Endodermal cell (in vitro differentiated cells): ENCODE results near the gene DBX2. TPM values are rescaled to one million over a fixed set of nuclear protein-coding genes. Genes with fewer than 3 reads are reported as not detected.
"Not testable (repeated sequence)": the region's sequence is repeated elsewhere in the genome, so short reads cannot be mapped to it uniquely, and the experiment has no call there.

ENCODE experiments used
- DNase-seq: peaks from one replicate; pipeline ENCODE4 v3.0.0-alpha.2; 2017
- H3K27ac ChIP-seq: 2 replicates; pipeline ENCODE4 v1.5.1; 2013; ENCODE audit warnings: mild to moderate bottlenecking, low read depth, low read length, moderate library complexity
- H3K27me3 ChIP-seq: 2 replicates; pipeline ENCODE4 v1.6.1; 2013; ENCODE audit warnings: mild to moderate bottlenecking, low read length, moderate library complexity; ENCODE audit not compliant: insufficient read depth, control insufficient read depth, poor library complexity, severe bottlenecking
- H3K36me3 ChIP-seq: 2 replicates; pipeline ENCODE4 v1.7.0; 2013; ENCODE audit warnings: mild to moderate bottlenecking, low read length, moderate library complexity; ENCODE audit not compliant: control insufficient read depth, insufficient read depth
- H3K4me1 ChIP-seq: one replicate; pipeline ENCODE4 v1.7.0; 2013; ENCODE audit warnings: low read length; ENCODE audit not compliant: control insufficient read depth, insufficient read depth
- H3K4me3 ChIP-seq: 2 replicates; pipeline ENCODE4 v1.5.1; 2013; ENCODE audit warnings: mild to moderate bottlenecking, low read length, moderate library complexity
- H3K9ac ChIP-seq: 2 replicates; pipeline ENCODE4 v1.6.1; 2013; ENCODE audit warnings: mild to moderate bottlenecking, low read length, moderate library complexity; ENCODE audit not compliant: poor library complexity, severe bottlenecking; ENCODE audit errors: extremely low read depth
- H3K9me3 ChIP-seq: 2 replicates; pipeline ENCODE4 v1.6.1; 2013; ENCODE audit warnings: mild to moderate bottlenecking, low read length, moderate library complexity; ENCODE audit not compliant: control insufficient read depth
- H3K27ac Mint-ChIP-seq: 2 replicates; pipeline ENCODE4 v1.8.0; 2020; ENCODE audit warnings: mixed read lengths
- H3K27me3 Mint-ChIP-seq: 2 replicates; pipeline ENCODE4 v1.8.0; 2021; ENCODE audit warnings: mild to moderate bottlenecking, mixed read lengths; ENCODE audit not compliant: insufficient read depth
- H3K36me3 Mint-ChIP-seq: 2 replicates; pipeline ENCODE4 v1.8.0; 2020; ENCODE audit warnings: low read depth, mixed read lengths
- H3K4me1 Mint-ChIP-seq: 2 replicates; pipeline ENCODE4 v1.8.0; 2020; ENCODE audit warnings: mixed read lengths
- H3K4me3 Mint-ChIP-seq: 2 replicates; pipeline ENCODE4 v1.8.0; 2020; ENCODE audit warnings: mild to moderate bottlenecking, moderate library complexity, mixed read lengths
- H3K9me3 Mint-ChIP-seq: 2 replicates; pipeline ENCODE4 v1.8.0; 2020; ENCODE audit warnings: mild to moderate bottlenecking, mixed read lengths
- CTCF ChIP-seq: fragments of 200-600 bp; sonication (generic); conservative IDR thresholded peaks from 2 replicates; pipeline ENCODE4 v1.5.0; 2021; ENCODE audit warnings: antibody characterized with exemption, mild to moderate bottlenecking
- WGBS, 2 experiments: methylation state at CpG; one replicate each; pipeline versions ENCODE4 v1.1.5 to v1.1.7; 2013; ENCODE audit warnings: missing lambda C conversion rate in 2 of 2, mixed read lengths in 1 of 2; ENCODE audit not compliant: insufficient coverage in 1 of 2, insufficient read length in 1 of 2; 5-methylcytosine and 5-hydroxymethylcytosine counted together
- total RNA-seq, 2 donors: library from RNA; stranded (reverse); fragmentation: NEBNext Ultra II Directional in 1 of 2; extraction: Animal tissue kit (Norgen Biotek cat#: 25700) in 1 of 2; gene quantifications; 2 replicates in 1 of 2; 3 replicates in 1 of 2; pipeline ENCODE4 v1.2.1, GENCODE V29; 2021

The DBX2 gene
- total RNA-seq, 2 donors from 2014 or later: not detected

- no peaks in the 10 kb centered on the region for H3K9me3 Mint-ChIP-seq
- no peak overlapping the region for H3K4me3 Mint-ChIP-seq
- H3K36me3 ChIP-seq: no peaks in the 10 kb centered on the region
- H3K4me1 ChIP-seq: no peaks in the 10 kb centered on the region
- H3K27ac ChIP-seq: no peak overlapping the region
- H3K27ac Mint-ChIP-seq: no peak overlapping the region
- no peaks in the 10 kb centered on the region for H3K27me3 ChIP-seq
- WGBS, 2 experiments: 60 to 70% methylated on average over 3 to 5 of the region's 5 CpGs
- no peaks in the 10 kb centered on the region for H3K27me3 Mint-ChIP-seq
- H3K4me3 ChIP-seq: no peak overlapping the region
- H3K4me1 Mint-ChIP-seq: peaks cover 9% of the 10 kb centered on the region
- no peaks in the 10 kb centered on the region for H3K9me3 ChIP-seq
- no peaks in the 10 kb centered on the region for H3K36me3 Mint-ChIP-seq
- no peak overlapping the region for H3K9ac ChIP-seq
- no peak for TF ChIP-seq CTCF
- DNase-seq: no peak
Observed at GRCh38 chr12:45093051-45093450, 42.2 kb upstream of the DBX2 start.

- H3K27me3 ChIP-seq: no peaks in the 10 kb centered on the region
- H3K4me3 Mint-ChIP-seq: no peak overlapping the region
- peaks cover 9% of the 10 kb centered on the region for H3K9me3 Mint-ChIP-seq
- H3K4me1 ChIP-seq: no peaks in the 10 kb centered on the region
- no peak for DNase-seq
- no peak for TF ChIP-seq CTCF
- peaks cover 9% of the 10 kb centered on the region for H3K4me1 Mint-ChIP-seq
- no peak overlapping the region for H3K9ac ChIP-seq
- H3K9me3 ChIP-seq: peaks cover 16% of the 10 kb centered on the region
- H3K27ac Mint-ChIP-seq: no peak overlapping the region
- no peak overlapping the region for H3K4me3 ChIP-seq
- H3K36me3 ChIP-seq: no peaks in the 10 kb centered on the region
- peak overlapping the region; percentile 33 for H3K27ac ChIP-seq
- WGBS, 2 experiments: 68 to 73% methylated on average over 3 to 4 of the region's 4 CpGs
- H3K27me3 Mint-ChIP-seq: no peaks in the 10 kb centered on the region
- peaks cover 3% of the 10 kb centered on the region for H3K36me3 Mint-ChIP-seq
Observed at GRCh38 chr12:45089411-45090075, 38.6 kb upstream of the DBX2 start.

- peaks cover 12% of the 10 kb centered on the region for H3K9me3 Mint-ChIP-seq
Observed at GRCh38 chr12:45088608-45089007, 37.7 kb upstream of the DBX2 start.

GRCh38 chr12:45084248-45084647 lies 33.3 kb upstream of the DBX2 start:
- H3K27me3 Mint-ChIP-seq, H3K27ac Mint-ChIP-seq, DNase-seq, H3K4me1 ChIP-seq, H3K4me3 Mint-ChIP-seq, H3K36me3 ChIP-seq, H3K9ac ChIP-seq, H3K36me3 Mint-ChIP-seq, H3K4me3 ChIP-seq, H3K27ac ChIP-seq, H3K4me1 Mint-ChIP-seq, H3K27me3 ChIP-seq: not testable (repeated sequence)
- peaks cover 12% of the 10 kb centered on the region for H3K9me3 Mint-ChIP-seq
- WGBS, 2 experiments: 75 to 88% methylated on average over 1 of the region's 3 CpGs
- H3K9me3 ChIP-seq: peaks cover 16% of the 10 kb centered on the region

More at GRCh38 chr12:45088608-45089007, 37.7 kb upstream of the DBX2 start:
- Histone ChIP-seq H3K27me3 (no peaks in the 10 kb centered on the region), H3K4me1 (no peaks in the 10 kb centered on the region), H3K27ac (no peak overlapping the region), H3K9me3 (peaks cover 16% of the 10 kb centered on the region), H3K36me3 (no peaks in the 10 kb centered on the region), H3K4me3 (no peak overlapping the region), H3K9ac (no peak overlapping the region)
- H3K4me3 Mint-ChIP-seq: no peak overlapping the region
- H3K36me3 Mint-ChIP-seq: peaks cover 3% of the 10 kb centered on the region
- 100% methylated on average over 1 of the region's 1 CpG; no CpG with 5 or more reads in 1 of the 2 experiments for WGBS, 2 experiments
- no peaks in the 10 kb centered on the region for H3K27me3 Mint-ChIP-seq
- no peak overlapping the region for H3K27ac Mint-ChIP-seq
- no peak for DNase-seq
- H3K4me1 Mint-ChIP-seq: peaks cover 9% of the 10 kb centered on the region
- TF ChIP-seq CTCF: no peak
